GM18505 (cell line): ENCODE data around the gene ERFE.
"Not testable (repeated sequence)": the region's sequence is repeated elsewhere in the genome, so short reads cannot be mapped to it uniquely, and the experiment has no call there.

Source experiments
- ATAC-seq: cut with Tn5 transposase; IDR thresholded peaks from one replicate; pipeline ENCODE4 v1.9.1; 2021; ENCODE audit not compliant: unreplicated experiment
- POLR2A ChIP-seq: IDR thresholded peaks from 4 replicates; pipeline ENCODE4 v1.6.1; 2011; ENCODE audit warnings: borderline replicate concordance; ENCODE audit not compliant: insufficient read depth, insufficient read length; ENCODE audit errors: extremely low read depth

Gene ERFE

GRCh38 chr2:238170386-238171071, 11.8 kb downstream of the ERFE start:
- ATAC-seq, result no peak
- TF ChIP-seq POLR2A, result no peak

DNA sequence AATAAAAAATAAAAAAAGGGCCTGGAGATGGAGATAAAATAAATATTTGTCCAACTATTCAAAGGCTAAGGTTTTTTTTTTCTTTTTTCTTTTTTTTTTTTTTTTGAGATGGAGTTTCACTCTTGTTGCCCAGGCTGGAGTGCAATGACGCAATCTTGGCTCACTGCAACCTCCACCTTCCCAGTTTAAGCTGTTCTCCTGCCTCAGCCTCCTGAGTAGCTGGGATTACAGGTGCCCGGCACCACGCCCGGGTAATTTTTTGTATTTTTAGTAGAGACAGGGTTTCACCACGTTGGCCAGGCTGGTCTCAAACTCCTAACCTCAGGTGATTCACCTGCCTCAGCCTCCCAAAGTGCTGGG, 12.3 kb downstream of the ERFE start:
- not testable (repeated sequence) for ATAC-seq

DNA sequence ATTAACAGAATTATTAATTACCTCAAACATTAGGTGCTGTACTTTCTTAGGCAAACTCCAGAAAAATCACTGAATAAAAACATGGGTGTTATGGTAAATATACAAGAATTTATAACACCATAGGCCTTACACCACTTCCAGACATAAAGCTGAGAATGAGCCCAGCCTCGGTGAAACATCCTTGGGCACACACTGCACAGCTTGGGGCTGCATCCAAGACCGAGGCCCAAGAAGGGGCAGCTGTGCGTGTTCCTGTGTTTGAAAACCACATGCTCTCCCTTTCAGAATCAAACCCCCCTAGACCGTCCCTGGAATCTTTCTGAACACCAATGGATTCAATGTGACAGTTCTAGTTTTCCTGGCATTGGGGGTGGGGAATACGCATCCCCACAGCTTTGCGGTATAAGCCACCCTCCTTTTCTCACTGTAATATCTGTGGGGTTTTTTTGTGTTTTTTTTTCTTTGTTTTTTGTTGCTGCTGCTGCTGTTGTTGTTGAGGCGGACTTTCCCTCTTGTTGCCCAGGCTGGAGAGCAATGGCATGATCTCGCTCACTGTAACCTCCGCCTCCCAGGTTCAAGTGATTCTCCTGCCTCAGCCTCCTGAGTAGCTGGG, 12.9 kb downstream of the ERFE start:
- TF ChIP-seq POLR2A, result no peak
- no peak for ATAC-seq

DNA sequence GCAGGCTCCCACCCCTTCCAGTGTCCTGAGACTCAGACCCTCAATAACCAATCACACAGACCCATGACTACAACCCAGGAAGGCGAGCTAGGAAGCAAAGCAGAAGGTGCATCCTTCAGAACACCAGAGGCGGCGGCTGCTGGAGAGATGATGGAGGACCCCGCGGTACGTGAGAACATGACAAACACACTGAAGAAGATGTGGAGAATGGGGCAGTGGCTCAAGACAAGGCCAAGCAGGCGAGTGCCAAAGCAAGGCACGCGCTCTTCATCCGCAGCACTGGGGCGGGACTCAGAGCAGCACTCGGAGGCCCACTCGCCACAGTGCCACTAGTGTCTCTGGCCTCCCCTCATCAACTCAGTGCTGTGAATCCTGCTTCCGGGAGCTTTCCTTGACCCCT, 13.7 kb downstream of the ERFE start:
- no peak for ATAC-seq
- no peak for TF ChIP-seq POLR2A

DNA sequence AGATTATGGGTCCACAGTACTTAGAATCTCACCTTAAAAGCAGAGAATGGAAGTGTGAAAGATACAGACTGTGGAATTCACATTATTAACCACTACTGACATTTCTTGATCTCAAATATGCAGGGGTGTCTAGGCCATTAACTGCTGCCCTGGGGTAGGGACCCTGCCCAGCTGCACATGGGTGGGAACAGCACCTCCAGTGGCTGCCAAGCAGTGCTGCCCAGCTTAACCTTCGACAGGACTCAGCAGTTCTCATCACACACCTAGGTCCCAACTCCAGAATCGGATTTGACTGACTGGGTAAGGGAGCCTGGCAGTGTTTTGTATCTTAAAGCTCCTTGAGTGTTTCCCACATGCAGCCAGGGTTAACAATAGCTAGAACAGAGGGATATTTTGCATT, 14.9 kb downstream of the ERFE start:
- no peak for TF ChIP-seq POLR2A
- no peak for ATAC-seq

GRCh38 chr2:238174291-238174690, 15.5 kb downstream of the ERFE start:
- TF ChIP-seq POLR2A, result no peak

GRCh38 chr2:238174701-238175100, 15.9 kb downstream of the ERFE start:
- ATAC-seq, result no peak
- no peak for TF ChIP-seq POLR2A

More at GRCh38 chr2:238174291-238174690, 15.5 kb downstream of the ERFE start:
- no peak for ATAC-seq

GRCh38 chr2:238176613-238177012, 17.8 kb downstream of the ERFE start:
- no peak for ATAC-seq
- no peak for TF ChIP-seq POLR2A

DNA sequence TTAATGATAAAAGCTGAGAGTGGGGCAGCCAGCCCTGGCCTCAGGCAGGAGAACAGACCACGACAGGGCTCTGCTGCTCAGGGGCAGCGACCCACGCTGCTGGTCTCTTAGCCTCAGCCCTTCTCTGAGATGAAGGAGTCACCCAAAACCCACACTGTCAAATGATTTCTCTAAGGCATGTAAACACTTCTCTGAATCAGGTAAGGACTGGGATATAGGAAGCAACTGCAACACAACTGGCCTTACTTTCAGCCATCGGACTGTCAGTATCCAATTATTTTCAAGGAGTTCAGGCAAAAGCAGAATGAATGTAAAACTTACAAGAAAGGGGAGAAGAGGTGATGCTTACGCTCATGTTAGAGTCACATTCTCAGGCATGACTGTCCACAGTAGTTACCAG, 21.8 kb downstream of the ERFE start:
- no peak for ATAC-seq
- TF ChIP-seq POLR2A, result no peak

GRCh38 chr2:238182362-238182761, 23.6 kb downstream of the ERFE start:
- no peak for TF ChIP-seq POLR2A
- ATAC-seq, result no peak

GRCh38 chr2:238183821-238184220, 25.1 kb downstream of the ERFE start:
- no peak for ATAC-seq
- no peak for TF ChIP-seq POLR2A

DNA sequence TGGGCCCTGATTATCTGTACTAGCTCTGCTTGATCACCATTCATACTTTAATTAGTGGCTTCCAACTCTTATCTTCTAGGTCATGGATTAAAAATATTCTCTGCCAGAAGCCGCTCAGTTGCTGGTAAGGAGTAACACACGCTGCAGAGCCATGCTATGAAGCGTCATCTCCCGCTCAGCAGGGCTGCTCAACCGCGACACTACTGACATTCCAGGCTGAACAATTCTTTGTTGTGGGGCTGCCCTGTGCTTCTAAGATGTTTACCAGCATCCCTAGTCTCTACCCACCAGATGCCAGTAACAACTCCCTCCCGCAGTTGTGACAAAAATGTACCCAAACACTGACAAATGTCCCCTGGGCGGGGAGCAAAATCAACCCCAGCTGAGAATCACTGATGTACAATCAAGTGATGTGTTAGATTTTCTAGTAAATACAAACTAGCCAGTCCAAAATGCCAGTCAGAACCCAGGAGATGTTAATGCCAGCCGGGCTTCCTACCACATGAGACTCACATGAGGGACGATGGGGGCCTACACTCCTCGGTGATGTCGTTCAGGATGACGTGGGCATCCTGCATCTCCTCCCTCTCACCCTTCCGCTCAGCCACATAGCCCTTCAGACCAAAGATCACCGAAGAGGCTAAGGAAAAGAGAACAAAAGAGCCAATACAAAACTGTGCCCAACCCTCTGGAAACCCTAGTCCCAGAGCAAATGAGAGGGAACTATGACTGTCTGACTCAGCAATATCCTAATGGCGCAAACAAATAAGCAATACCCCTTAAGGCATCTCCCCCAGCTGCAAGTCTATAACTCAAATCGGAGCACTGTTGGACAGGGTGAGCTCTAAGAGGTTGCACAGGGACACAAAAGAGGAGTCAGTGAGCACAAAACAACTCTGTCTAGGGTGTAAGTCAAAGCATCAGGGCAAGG, 29.1 kb downstream of the ERFE start:
- no peak for ATAC-seq

GRCh38 chr2:238190445-238190844, 31.7 kb downstream of the ERFE start:
- no peak for TF ChIP-seq POLR2A
- no peak for ATAC-seq

More for the DNA sequence above, 29.1 kb downstream of the ERFE start:
- no peak for TF ChIP-seq POLR2A
